ENCODE results near the gene PDE4D.

- TF ChIP-seq CTCF (IDR thresholded peaks at IDR 0.05) (no peak), POLR2A (IDR thresholded peaks at IDR 0.05) (no peak)
Measured at GRCh38 chr5:58969253-58969652, 924.3 kb downstream of the PDE4D start.
